Measurements from ENCODE around the gene LCP1. TPM values are rescaled to one million over a fixed set of nuclear protein-coding genes. Genes with fewer than 3 reads are reported as not detected.

The LCP1 gene
- total and polyA plus RNA-seq, 9 of the 15 experiments (the other 6 are each of a cell fraction or from before 2014, with no cell fraction given), result 83.0 to 255 (median 163) TPM

- TF ChIP-seq, protein P1, sequence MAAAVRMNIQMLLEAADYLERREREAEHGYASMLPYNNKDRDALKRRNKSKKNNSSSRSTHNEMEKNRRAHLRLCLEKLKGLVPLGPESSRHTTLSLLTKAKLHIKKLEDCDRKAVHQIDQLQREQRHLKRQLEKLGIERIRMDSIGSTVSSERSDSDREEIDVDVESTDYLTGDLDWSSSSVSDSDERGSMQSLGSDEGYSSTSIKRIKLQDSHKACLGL (CRISPR knock-in tag; IDR thresholded peaks at IDR 0.05; ENCODE audit: borderline replicate concordance, poor library complexity, severe bottlenecking), result no peak
- TF ChIP-seq GTF2B (IDR thresholded peaks at IDR 0.05; ENCODE audit: extremely low read depth, insufficient read length) (peak; percentile 14), RBBP5 (IDR thresholded peaks at IDR 0.05; ENCODE audit: borderline replicate concordance, insufficient read depth, low read length, poor library complexity, severe bottlenecking) (peak; percentile 59), HDAC2 (IDR thresholded peaks at IDR 0.05) (0 out of 2 replicates have a peak, but pooled peaks have one; percentile 51), CBFA2T3 (IDR thresholded peaks at IDR 0.05) (peak; percentile 66), POLR2B (IDR thresholded peaks at IDR 0.05; ENCODE audit: low read depth, partially characterized antibody) (peak; percentile 83), POLR2A (conservative IDR thresholded peaks at IDR 0.05) (peak; percentile 92), HDAC1 (IDR thresholded peaks at IDR 0.05) (0 out of 4 replicates have a peak, but pooled peaks of 1 of the 2 experiments have one; percentile 44), ZBTB8A (IDR thresholded peaks at IDR 0.05; ENCODE audit: partially characterized antibody) (no peak), JUND (IDR thresholded peaks at IDR 0.05; ENCODE audit: borderline replicate concordance, low read depth, low read length) (0 out of 2 replicates have a peak, but pooled peaks have one; percentile 12), JUND (tag; IDR thresholded peaks at IDR 0.05; ENCODE audit: borderline replicate concordance, low read depth, low read length) (no peak; the same call in 2 of the 3 replicates), GATA2 (CRISPR knock-in tag; IDR thresholded peaks at IDR 0.05) (0 out of 2 replicates have a peak, but pooled peaks have one; percentile 23), POLR2G (IDR thresholded peaks at IDR 0.05; ENCODE audit: low read depth, low read length) (peak; percentile 51; the same call in 1 of the 2 replicates), TRIM28 (IDR thresholded peaks at IDR 0.05) (0 out of 2 replicates have a peak, but pooled peaks have one; percentile 53), BACH1 (tag; IDR thresholded peaks at IDR 0.05) (peak; percentile 62; the same call in 1 of the 2 replicates), JUN (IDR thresholded peaks at IDR 0.05; ENCODE audit: borderline replicate concordance, low read depth, low read length) (0 out of 2 replicates have a peak, but pooled peaks have one; percentile 11), JUN (CRISPR knock-in tag; IDR thresholded peaks at IDR 0.05; ENCODE audit: borderline replicate concordance) (no peak), IRF2 (CRISPR knock-in tag; IDR thresholded peaks at IDR 0.05) (no peak), HLTF (IDR thresholded peaks at IDR 0.05) (no peak), SREBF1 (IDR thresholded peaks at IDR 0.05; ENCODE audit: borderline replicate concordance, low read depth, low read length) (peak; percentile 82; the same call in 1 of the 2 replicates), ZNF444 (CRISPR knock-in tag; IDR thresholded peaks at IDR 0.05) (no peak), ZNF133 (CRISPR knock-in tag; IDR thresholded peaks at IDR 0.05) (no peak)
- TF ChIP-seq, protein P2, sequence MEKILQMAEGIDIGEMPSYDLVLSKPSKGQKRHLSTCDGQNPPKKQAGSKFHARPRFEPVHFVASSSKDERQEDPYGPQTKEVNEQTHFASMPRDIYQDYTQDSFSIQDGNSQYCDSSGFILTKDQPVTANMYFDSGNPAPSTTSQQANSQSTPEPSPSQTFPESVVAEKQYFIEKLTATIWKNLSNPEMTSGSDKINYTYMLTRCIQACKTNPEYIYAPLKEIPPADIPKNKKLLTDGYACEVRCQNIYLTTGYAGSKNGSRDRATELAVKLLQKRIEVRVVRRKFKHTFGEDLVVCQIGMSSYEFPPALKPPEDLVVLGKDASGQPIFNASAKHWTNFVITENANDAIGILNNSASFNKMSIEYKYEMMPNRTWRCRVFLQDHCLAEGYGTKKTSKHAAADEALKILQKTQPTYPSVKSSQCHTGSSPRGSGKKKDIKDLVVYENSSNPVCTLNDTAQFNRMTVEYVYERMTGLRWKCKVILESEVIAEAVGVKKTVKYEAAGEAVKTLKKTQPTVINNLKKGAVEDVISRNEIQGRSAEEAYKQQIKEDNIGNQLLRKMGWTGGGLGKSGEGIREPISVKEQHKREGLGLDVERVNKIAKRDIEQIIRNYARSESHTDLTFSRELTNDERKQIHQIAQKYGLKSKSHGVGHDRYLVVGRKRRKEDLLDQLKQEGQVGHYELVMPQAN (IDR thresholded peaks at IDR 0.05; ENCODE audit: borderline replicate concordance), result peak; percentile 62; the same call in 1 of the 2 replicates
- TF ChIP-seq, protein P3, sequence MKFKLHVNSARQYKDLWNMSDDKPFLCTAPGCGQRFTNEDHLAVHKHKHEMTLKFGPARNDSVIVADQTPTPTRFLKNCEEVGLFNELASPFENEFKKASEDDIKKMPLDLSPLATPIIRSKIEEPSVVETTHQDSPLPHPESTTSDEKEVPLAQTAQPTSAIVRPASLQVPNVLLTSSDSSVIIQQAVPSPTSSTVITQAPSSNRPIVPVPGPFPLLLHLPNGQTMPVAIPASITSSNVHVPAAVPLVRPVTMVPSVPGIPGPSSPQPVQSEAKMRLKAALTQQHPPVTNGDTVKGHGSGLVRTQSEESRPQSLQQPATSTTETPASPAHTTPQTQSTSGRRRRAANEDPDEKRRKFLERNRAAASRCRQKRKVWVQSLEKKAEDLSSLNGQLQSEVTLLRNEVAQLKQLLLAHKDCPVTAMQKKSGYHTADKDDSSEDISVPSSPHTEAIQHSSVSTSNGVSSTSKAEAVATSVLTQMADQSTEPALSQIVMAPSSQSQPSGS (CRISPR knock-in tag; IDR thresholded peaks at IDR 0.05), result no peak
Observed at GRCh38 chr13:46181840-46182490, at the start of gene LCP1 (continued).

Data from K562 (cell line).